Vagina (tissue), 2 donors: Measurements from ENCODE around the gene RRN3.
"Not testable (repeated sequence)": the region's sequence is repeated elsewhere in the genome, so short reads cannot be mapped to it uniquely, and the experiment has no call there.

ENCODE experiments used
- POLR2AphosphoS5 ChIP-seq, 2 donors: sonication (generic); formaldehyde crosslinking; IDR thresholded peaks; one replicate each; pipeline ENCODE4 v1.9.0; 2017; ENCODE audit warnings: antibody characterized with exemption in 2 of 2, mild to moderate bottlenecking in 2 of 2, low read depth in 1 of 2; ENCODE audit not compliant: insufficient read depth in 1 of 2
- TF ChIP-seq, protein P1 (sequence below), 3 experiments: fragments of 450-650 bp in 2 of 3; fragments of 200-600 bp in 1 of 3; sonication (generic) in 1 of 3; IDR thresholded peaks; one replicate each; pipeline ENCODE4 v1.5.1; 2017 to 2019; ENCODE audit warnings: antibody characterized with exemption in 3 of 3, mild to moderate bottlenecking in 2 of 3, moderate library complexity in 2 of 3

GRCh38 chr16:15076161-15076560 lies 17.9 kb downstream of the RRN3 start:
- TF ChIP-seq, protein P1, sequence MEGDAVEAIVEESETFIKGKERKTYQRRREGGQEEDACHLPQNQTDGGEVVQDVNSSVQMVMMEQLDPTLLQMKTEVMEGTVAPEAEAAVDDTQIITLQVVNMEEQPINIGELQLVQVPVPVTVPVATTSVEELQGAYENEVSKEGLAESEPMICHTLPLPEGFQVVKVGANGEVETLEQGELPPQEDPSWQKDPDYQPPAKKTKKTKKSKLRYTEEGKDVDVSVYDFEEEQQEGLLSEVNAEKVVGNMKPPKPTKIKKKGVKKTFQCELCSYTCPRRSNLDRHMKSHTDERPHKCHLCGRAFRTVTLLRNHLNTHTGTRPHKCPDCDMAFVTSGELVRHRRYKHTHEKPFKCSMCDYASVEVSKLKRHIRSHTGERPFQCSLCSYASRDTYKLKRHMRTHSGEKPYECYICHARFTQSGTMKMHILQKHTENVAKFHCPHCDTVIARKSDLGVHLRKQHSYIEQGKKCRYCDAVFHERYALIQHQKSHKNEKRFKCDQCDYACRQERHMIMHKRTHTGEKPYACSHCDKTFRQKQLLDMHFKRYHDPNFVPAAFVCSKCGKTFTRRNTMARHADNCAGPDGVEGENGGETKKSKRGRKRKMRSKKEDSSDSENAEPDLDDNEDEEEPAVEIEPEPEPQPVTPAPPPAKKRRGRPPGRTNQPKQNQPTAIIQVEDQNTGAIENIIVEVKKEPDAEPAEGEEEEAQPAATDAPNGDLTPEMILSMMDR (IDR thresholded peaks at IDR 0.05): not testable (repeated sequence)
- not testable (repeated sequence) for TF ChIP-seq POLR2AphosphoS5 (IDR thresholded peaks at IDR 0.05; ENCODE audit: insufficient read depth in 1 of 2, low read depth in 1 of 2)
